ENCODE results near the gene KCNK3. TPM values are rescaled to one million over a fixed set of nuclear protein-coding genes. Genes with fewer than 3 reads are reported as not detected.

The KCNK3 gene
- total and polyA plus RNA-seq, 2 of the 13 experiments (the other 11 are each of a cell fraction or from before 2014, with no cell fraction given): not detected

- TF ChIP-seq, protein P1, sequence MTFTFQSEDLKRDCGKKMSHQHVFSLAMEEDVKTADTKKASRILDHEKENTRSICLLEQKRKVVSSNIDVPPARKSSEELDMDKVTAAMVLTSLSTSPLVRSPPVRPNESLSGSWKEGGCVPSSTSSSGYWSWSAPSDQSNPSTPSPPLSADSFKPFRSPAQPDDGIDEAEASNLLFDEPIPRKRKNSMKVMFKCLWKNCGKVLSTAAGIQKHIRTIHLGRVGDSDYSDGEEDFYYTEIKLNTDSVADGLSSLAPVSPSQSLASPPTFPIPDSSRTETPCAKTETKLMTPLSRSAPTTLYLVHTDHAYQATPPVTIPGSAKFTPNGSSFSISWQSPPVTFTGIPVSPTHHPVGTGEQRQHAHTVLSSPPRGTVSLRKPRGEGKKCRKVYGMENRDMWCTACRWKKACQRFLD (CRISPR knock-in tag; IDR thresholded peaks at IDR 0.05; ENCODE audit: borderline replicate concordance): no peak
- TF ChIP-seq FOXK2 (IDR thresholded peaks at IDR 0.05) (no peak), ZNF687 (CRISPR knock-in tag; IDR thresholded peaks at IDR 0.05) (no peak), ZNF264 (CRISPR knock-in tag; IDR thresholded peaks at IDR 0.05) (no peak), SRSF1 (optimal IDR thresholded peaks at IDR 0.05; ENCODE audit: low read depth, low read length) (no peak), MIER3 (CRISPR knock-in tag; IDR thresholded peaks at IDR 0.05; ENCODE audit: borderline replicate concordance) (peak; percentile 36; the same call in 1 of the 2 replicates), ZNF883 (CRISPR knock-in tag; IDR thresholded peaks at IDR 0.05; ENCODE audit: not compliant biosample characterization) (peak; percentile 27), TEAD3 (CRISPR knock-in tag; optimal IDR thresholded peaks at IDR 0.05; ENCODE audit: borderline replicate concordance) (peak; percentile 42), ZNF841 (CRISPR knock-in tag; IDR thresholded peaks at IDR 0.05; ENCODE audit: borderline replicate concordance) (no peak), RAD21 (CRISPR knock-in tag; IDR thresholded peaks at IDR 0.05) (peak; percentile 93), MAZ (IDR thresholded peaks at IDR 0.05; ENCODE audit: borderline replicate concordance, low read depth, low read length) (peak; percentile 48; the same call in 1 of the 2 replicates), MAZ (CRISPR knock-in tag; IDR thresholded peaks at IDR 0.05; ENCODE audit: low read depth) (no peak), SMAD3 (CRISPR knock-in tag; IDR thresholded peaks at IDR 0.05) (peak; percentile 65; the same call in 1 of the 2 replicates), ZFP90 (CRISPR knock-in tag; IDR thresholded peaks at IDR 0.05; ENCODE audit: borderline replicate concordance) (no peak), POLR2AphosphoS5 (IDR thresholded peaks at IDR 0.05; ENCODE audit: low read depth, low read length) (no peak), PHF5A (CRISPR knock-in tag; IDR thresholded peaks at IDR 0.05; ENCODE audit: low read depth, unreplicated experiment) (no peak)
- TF ChIP-seq, protein P2, sequence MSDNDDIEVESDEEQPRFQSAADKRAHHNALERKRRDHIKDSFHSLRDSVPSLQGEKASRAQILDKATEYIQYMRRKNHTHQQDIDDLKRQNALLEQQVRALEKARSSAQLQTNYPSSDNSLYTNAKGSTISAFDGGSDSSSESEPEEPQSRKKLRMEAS (IDR thresholded peaks at IDR 0.05): no peak
- TF ChIP-seq, protein P3, sequence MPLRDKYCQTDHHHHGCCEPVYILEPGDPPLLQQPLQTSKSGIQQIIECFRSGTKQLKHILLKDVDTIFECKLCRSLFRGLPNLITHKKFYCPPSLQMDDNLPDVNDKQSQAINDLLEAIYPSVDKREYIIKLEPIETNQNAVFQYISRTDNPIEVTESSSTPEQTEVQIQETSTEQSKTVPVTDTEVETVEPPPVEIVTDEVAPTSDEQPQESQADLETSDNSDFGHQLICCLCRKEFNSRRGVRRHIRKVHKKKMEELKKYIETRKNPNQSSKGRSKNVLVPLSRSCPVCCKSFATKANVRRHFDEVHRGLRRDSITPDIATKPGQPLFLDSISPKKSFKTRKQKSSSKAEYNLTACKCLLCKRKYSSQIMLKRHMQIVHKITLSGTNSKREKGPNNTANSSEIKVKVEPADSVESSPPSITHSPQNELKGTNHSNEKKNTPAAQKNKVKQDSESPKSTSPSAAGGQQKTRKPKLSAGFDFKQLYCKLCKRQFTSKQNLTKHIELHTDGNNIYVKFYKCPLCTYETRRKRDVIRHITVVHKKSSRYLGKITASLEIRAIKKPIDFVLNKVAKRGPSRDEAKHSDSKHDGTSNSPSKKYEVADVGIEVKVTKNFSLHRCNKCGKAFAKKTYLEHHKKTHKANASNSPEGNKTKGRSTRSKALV (CRISPR knock-in tag; IDR thresholded peaks at IDR 0.05): no peak
Observed at GRCh38 chr2:26745609-26746327, 53.2 kb downstream of the KCNK3 start (continued).

Measured in HepG2 (cell line).